Hepatocyte (in vitro differentiated cells): ENCODE results near the gene CMIP.

Source experiments
- EZH2 ChIP-seq: fragments of 200-600 bp; sonication (generic); IDR thresholded peaks from 2 replicates; pipeline ENCODE4 v1.6.1; 2016; ENCODE audit warnings: antibody characterized with exemption, mild to moderate bottlenecking, borderline replicate concordance
- EZH2phosphoT487 ChIP-seq: fragments of 200-600 bp; sonication (generic); IDR thresholded peaks from one replicate; pipeline ENCODE4 v1.6.1; 2018; ENCODE audit warnings: antibody characterized with exemption, mild to moderate bottlenecking, low read depth, moderate library complexity; ENCODE audit not compliant: unreplicated experiment, severe bottlenecking
- TF ChIP-seq, protein P1 (sequence below): fragments of 200-600 bp; sonication (generic); IDR thresholded peaks from 2 replicates; pipeline ENCODE4 v1.5.1; 2016; ENCODE audit warnings: antibody characterized with exemption, mild to moderate bottlenecking; ENCODE audit not compliant: poor library complexity

DNA sequence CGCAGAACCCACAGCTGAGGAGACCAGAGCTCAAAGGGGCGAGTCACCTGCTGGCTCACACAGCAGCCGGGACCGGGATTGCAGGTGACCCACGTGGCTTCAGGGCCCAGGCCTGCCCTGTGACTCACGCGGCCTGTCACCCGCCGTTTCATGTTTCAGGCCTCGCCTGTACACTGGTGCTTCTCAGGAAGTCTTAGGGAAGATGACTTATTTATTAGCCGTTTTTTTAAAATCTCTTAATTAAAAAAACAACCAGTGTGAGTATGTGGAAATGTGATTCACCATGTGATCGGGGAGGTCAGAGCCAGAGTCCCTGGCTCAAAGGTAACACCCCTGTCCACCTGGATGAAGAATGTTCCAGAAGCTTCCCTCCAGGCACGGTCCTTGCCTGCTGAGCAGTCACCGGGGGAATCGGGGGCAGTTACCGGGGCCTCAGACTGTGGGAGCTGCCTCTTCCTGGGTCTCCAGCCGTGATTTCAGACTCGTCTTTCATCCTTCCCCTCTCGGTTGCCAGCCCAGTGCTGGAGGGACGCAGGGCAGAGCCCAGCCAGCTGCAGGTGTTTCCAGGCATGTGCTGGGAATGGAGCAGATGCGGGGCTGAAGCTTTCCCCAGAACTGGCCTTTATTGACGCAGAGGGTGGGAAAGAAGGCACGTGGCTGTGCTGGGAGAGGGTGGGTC lies 49.3 kb downstream of the CMIP start:
- TF ChIP-seq, protein P1, sequence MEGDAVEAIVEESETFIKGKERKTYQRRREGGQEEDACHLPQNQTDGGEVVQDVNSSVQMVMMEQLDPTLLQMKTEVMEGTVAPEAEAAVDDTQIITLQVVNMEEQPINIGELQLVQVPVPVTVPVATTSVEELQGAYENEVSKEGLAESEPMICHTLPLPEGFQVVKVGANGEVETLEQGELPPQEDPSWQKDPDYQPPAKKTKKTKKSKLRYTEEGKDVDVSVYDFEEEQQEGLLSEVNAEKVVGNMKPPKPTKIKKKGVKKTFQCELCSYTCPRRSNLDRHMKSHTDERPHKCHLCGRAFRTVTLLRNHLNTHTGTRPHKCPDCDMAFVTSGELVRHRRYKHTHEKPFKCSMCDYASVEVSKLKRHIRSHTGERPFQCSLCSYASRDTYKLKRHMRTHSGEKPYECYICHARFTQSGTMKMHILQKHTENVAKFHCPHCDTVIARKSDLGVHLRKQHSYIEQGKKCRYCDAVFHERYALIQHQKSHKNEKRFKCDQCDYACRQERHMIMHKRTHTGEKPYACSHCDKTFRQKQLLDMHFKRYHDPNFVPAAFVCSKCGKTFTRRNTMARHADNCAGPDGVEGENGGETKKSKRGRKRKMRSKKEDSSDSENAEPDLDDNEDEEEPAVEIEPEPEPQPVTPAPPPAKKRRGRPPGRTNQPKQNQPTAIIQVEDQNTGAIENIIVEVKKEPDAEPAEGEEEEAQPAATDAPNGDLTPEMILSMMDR = no peak
- no peak for TF ChIP-seq EZH2phosphoT487
- TF ChIP-seq EZH2 = no peak
